ENCODE data around the gene BPGM. TPM values are rescaled to one million over a fixed set of nuclear protein-coding genes. Genes with fewer than 3 reads are reported as not detected.

Gene BPGM
- total RNA-seq, 4 donors from 2014 or later, result 11.9 to 15.5 (median 12.6) TPM

GRCh38 chr7:134707663-134708378 lies 61.2 kb downstream of the BPGM start:
- WGBS, 2 donors, result 92 to 96% methylated on average over 4 of the region's 4 CpGs
- no peak for DNase-seq (ENCODE audit: low spot score in 2 of 2)
- no peak overlapping the region for H3K4me3 ChIP-seq (ENCODE audit: low read depth, poor library complexity, severe bottlenecking)

GRCh38 chr7:134708692-134709091 lies 62.0 kb downstream of the BPGM start:
- intact Hi-C loops (cut with DNase I; ENCODE audit: low total_unique reads), result no loop called here
- H3K4me3 ChIP-seq (ENCODE audit: low read depth, poor library complexity, severe bottlenecking), result no peak overlapping the region
- WGBS, 2 donors, result 67 to 68% methylated on average over 2 of the region's 2 CpGs
- TF ChIP-seq CTCF (IDR thresholded peaks at IDR 0.05) (no peak), POLR2A (IDR thresholded peaks at IDR 0.05) (no peak)
- no peak for DNase-seq (ENCODE audit: low spot score in 2 of 2)

More at GRCh38 chr7:134707663-134708378, 61.2 kb downstream of the BPGM start:
- intact Hi-C loops (cut with DNase I; ENCODE audit: low total_unique reads), result no loop called here
- TF ChIP-seq CTCF (IDR thresholded peaks at IDR 0.05), result no peak
- no peak for TF ChIP-seq POLR2A (IDR thresholded peaks at IDR 0.05)

- H3K4me3 ChIP-seq (ENCODE audit: low read depth, poor library complexity, severe bottlenecking), result no peak overlapping the region
- DNase-seq (ENCODE audit: low spot score in 2 of 2), result no peak
- no peak for TF ChIP-seq POLR2A (IDR thresholded peaks at IDR 0.05)
- TF ChIP-seq CTCF (IDR thresholded peaks at IDR 0.05), result no peak
- WGBS, 2 donors, result 86 to 90% methylated on average over 2 of the region's 2 CpGs
- intact Hi-C loops (cut with DNase I; ENCODE audit: low total_unique reads), result no loop called here
Observed at GRCh38 chr7:134709197-134709596, 62.5 kb downstream of the BPGM start.

- WGBS, 2 donors, result 80 to 89% methylated on average over 8 of the region's 8 CpGs
- DNase-seq (ENCODE audit: low spot score in 2 of 2), result no peak
- no peak for TF ChIP-seq POLR2A (IDR thresholded peaks at IDR 0.05)
- TF ChIP-seq CTCF (IDR thresholded peaks at IDR 0.05), result no peak
- H3K4me3 ChIP-seq (ENCODE audit: low read depth, poor library complexity, severe bottlenecking), result no peak overlapping the region
- intact Hi-C loops (cut with DNase I; ENCODE audit: low total_unique reads), result no loop called here
Observed at GRCh38 chr7:134710511-134710853, 63.8 kb downstream of the BPGM start.

- DNase-seq (ENCODE audit: low spot score in 2 of 2), result no peak
- intact Hi-C loops (cut with DNase I; ENCODE audit: low total_unique reads), result no loop called here
- no peak for TF ChIP-seq CTCF (IDR thresholded peaks at IDR 0.05)
- no peak for TF ChIP-seq POLR2A (IDR thresholded peaks at IDR 0.05)
- WGBS, 2 donors, result 56 to 62% methylated on average over 9 of the region's 9 CpGs
- no peak overlapping the region for H3K4me3 ChIP-seq (ENCODE audit: low read depth, poor library complexity, severe bottlenecking)
Observed at GRCh38 chr7:134710854-134711624, 64.4 kb downstream of the BPGM start.

Data from lower leg skin (tissue), 4 donors.